Measurements from ENCODE around the gene KHDRBS2. TPM values are rescaled to one million over a fixed set of nuclear protein-coding genes. Genes with fewer than 3 reads are reported as not detected.

Gene KHDRBS2
- total and polyA plus RNA-seq, 2 of the 13 experiments (the other 11 are each of a cell fraction or from before 2014, with no cell fraction given): not detected

DNA sequence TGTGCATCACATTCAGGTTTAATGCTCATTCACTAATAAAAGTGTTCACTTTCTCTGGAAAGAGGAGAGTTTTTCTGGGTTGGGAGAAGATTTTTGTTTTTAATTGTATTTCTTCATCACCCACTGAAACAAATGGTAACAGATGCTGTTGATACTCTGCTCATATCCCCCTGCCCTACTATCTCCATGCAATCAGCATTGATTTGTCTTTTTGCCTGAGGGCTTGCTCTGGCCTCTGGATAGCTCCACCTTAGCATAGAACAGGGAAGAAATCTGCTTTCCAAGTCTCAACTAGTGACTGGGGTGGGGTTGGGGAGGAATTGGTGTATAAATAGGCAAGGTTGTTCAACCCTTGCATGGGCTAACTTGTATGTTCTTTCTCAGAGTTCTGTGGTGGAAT, 296.4 kb downstream of the KHDRBS2 start (continued):
- TF ChIP-seq, protein P1, sequence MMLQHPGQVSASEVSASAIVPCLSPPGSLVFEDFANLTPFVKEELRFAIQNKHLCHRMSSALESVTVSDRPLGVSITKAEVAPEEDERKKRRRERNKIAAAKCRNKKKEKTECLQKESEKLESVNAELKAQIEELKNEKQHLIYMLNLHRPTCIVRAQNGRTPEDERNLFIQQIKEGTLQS (CRISPR knock-in tag; IDR thresholded peaks at IDR 0.05): no peak
- no peak for TF ChIP-seq ZBTB43 (CRISPR knock-in tag; conservative IDR thresholded peaks at IDR 0.05)
- no peak for TF ChIP-seq FOXA3 (CRISPR knock-in tag; IDR thresholded peaks at IDR 0.05)
- no peak for TF ChIP-seq ZFYVE20 (CRISPR knock-in tag; IDR thresholded peaks at IDR 0.05; ENCODE audit: borderline replicate concordance, low read depth)
- TF ChIP-seq, protein P2, sequence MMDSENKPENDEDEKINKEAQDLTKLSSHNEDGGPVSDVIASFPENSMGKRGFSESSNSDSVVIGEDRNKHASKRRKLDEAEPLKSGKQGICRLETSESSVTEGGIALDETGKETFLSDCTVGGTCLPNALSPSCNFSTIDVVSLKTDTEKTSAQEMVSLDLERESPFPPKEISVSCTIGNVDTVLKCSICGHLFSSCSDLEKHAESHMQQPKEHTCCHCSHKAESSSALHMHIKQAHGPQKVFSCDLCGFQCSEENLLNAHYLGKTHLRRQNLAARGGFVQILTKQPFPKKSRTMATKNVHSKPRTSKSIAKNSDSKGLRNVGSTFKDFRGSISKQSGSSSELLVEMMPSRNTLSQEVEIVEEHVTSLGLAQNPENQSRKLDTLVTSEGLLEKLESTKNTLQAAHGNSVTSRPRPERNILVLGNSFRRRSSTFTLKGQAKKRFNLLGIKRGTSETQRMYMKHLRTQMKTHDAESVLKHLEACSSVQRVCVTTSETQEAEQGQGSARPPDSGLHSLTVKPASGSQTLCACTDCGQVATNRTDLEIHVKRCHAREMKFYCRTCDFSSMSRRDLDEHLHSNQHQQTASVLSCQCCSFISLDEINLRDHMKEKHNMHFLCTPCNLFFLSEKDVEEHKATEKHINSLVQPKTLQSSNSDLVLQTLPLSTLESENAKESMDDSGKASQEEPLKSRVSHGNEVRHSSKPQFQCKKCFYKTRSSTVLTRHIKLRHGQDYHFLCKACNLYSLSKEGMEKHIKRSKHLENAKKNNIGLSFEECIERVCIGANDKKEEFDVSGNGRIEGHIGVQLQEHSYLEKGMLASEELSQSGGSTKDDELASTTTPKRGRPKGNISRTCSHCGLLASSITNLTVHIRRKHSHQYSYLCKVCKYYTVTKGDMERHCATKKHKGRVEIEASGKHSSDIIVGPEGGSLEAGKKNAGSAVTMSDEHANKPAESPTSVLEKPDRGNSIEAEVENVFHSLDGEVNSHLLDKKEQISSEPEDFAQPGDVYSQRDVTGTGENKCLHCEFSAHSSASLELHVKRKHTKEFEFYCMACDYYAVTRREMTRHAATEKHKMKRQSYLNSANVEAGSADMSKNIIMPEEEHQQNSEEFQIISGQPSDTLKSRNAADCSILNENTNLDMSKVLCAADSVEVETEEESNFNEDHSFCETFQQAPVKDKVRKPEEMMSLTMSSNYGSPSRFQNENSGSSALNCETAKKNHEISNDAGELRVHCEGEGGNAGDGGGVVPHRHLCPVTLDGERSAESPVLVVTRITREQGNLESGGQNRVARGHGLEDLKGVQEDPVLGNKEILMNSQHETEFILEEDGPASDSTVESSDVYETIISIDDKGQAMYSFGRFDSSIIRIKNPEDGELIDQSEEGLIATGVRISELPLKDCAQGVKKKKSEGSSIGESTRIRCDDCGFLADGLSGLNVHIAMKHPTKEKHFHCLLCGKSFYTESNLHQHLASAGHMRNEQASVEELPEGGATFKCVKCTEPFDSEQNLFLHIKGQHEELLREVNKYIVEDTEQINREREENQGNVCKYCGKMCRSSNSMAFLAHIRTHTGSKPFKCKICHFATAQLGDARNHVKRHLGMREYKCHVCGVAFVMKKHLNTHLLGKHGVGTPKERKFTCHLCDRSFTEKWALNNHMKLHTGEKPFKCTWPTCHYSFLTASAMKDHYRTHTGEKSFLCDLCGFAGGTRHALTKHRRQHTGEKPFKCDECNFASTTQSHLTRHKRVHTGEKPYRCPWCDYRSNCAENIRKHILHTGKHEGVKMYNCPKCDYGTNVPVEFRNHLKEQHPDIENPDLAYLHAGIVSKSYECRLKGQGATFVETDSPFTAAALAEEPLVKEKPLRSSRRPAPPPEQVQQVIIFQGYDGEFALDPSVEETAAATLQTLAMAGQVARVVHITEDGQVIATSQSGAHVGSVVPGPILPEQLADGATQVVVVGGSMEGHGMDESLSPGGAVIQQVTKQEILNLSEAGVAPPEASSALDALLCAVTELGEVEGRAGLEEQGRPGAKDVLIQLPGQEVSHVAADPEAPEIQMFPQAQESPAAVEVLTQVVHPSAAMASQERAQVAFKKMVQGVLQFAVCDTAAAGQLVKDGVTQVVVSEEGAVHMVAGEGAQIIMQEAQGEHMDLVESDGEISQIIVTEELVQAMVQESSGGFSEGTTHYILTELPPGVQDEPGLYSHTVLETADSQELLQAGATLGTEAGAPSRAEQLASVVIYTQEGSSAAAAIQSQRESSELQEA (CRISPR knock-in tag; IDR thresholded peaks at IDR 0.05; ENCODE audit: not compliant biosample characterization): no peak
- TF ChIP-seq RFXAP (CRISPR knock-in tag; IDR thresholded peaks at IDR 0.05; ENCODE audit: borderline replicate concordance): no peak
- TF ChIP-seq TRIM24 (CRISPR knock-in tag; IDR thresholded peaks at IDR 0.05): no peak
- TF ChIP-seq FOXO1 (CRISPR knock-in tag; IDR thresholded peaks at IDR 0.05): no peak
- no peak for TF ChIP-seq ZKSCAN8 (CRISPR knock-in tag; IDR thresholded peaks at IDR 0.05; ENCODE audit: borderline replicate concordance)
- TF ChIP-seq ZFX (CRISPR knock-in tag; IDR thresholded peaks at IDR 0.05; ENCODE audit: low read depth): no peak
- no peak for TF ChIP-seq RFXANK (CRISPR knock-in tag; IDR thresholded peaks at IDR 0.05)
- TF ChIP-seq ZNF260 (CRISPR knock-in tag; IDR thresholded peaks at IDR 0.05; ENCODE audit: borderline replicate concordance, low read depth): no peak
- TF ChIP-seq NFYC (CRISPR knock-in tag; IDR thresholded peaks at IDR 0.05): no peak

Data from HepG2 (cell line).